Esophagus squamous epithelium (tissue), 4 donors: ENCODE results near the gene SLC52A3.
A peak's percentile ranks its signal among the peaks of the same experiment; 100 is the strongest.

Source experiments
- CTCF ChIP-seq, 6 experiments: fragments of 450-650 bp in 4 of 6; fragments of 200-600 bp in 2 of 6; sonication (generic) in 2 of 6; IDR thresholded peaks; one replicate each; pipeline ENCODE4 v1.5.1; 2016 to 2019; ENCODE audit warnings: antibody characterized with exemption in 6 of 6, mild to moderate bottlenecking in 4 of 6, moderate library complexity in 4 of 6
- POLR2A ChIP-seq, 4 donors: fragments of 450-650 bp; IDR thresholded peaks; one replicate each; pipeline ENCODE4 v1.6.1; 2017; ENCODE audit warnings: antibody characterized with exemption in 4 of 4, mild to moderate bottlenecking in 4 of 4, moderate library complexity in 3 of 4

DNA sequence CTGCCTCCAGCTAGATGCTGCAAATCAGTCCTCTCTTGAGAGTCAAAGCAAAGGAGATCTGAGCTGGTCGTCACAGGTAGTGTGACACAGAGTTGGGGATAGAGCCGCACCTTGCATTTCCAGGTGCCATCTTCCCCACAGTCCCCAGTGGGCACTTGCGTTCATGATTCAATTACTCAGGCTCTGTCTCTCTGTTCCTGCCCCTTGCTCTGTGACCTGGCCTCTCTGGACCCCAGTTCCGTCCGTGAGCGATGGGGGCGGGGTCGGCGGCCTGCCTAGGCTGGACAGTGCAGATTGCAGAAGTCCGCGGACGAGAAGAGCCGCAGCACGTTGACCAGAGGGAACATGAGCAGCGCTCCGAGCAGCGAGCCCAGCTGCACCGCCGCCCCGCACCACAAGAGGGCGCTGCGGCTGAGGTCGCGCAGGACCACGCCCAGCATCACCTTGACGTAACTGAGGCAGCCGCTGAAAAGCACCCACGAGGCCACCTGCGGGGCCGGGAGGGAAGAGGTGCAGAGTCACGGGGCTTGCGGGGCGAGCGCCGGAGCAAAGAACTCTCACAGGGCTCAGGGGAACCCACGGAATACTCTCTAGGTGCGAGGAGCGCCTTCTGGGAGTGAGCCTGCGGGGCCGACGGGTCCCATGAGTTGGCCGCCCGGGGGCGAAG is 7.4 kb downstream of the SLC52A3 start:
- TF ChIP-seq CTCF (IDR thresholded peaks at IDR 0.05) (peak in 5 of 6 experiments; percentile 29 to 84 (median 45)), POLR2A (IDR thresholded peaks at IDR 0.05) (no peak)
